DMS114 treated with DMSO at 0.1 percent for 48 hours (cell line): ENCODE results near the gene CMC1.

Experiments used
- DNase-seq: peaks from one replicate; lab custom pipeline; 2025; ENCODE audit not compliant: unreplicated experiment; lab: John Stamatoyannopoulos, UW

Gene CMC1

GRCh38 chr3:28295898-28296490 lies 54.6 kb downstream of the CMC1 start:
- no peak for DNase-seq

GRCh38 chr3:28299705-28300104 lies 58.3 kb downstream of the CMC1 start:
- no peak for DNase-seq

- DNase-seq, result no peak
Observed at GRCh38 chr3:28300345-28300962, 59.0 kb downstream of the CMC1 start.

GRCh38 chr3:28301688-28302087 lies 60.3 kb downstream of the CMC1 start:
- DNase-seq, result no peak

- DNase-seq, result no peak
Observed at GRCh38 chr3:28308196-28308595, 66.8 kb downstream of the CMC1 start.

GRCh38 chr3:28315711-28316110 lies 74.3 kb downstream of the CMC1 start:
- no peak for DNase-seq

DNA sequence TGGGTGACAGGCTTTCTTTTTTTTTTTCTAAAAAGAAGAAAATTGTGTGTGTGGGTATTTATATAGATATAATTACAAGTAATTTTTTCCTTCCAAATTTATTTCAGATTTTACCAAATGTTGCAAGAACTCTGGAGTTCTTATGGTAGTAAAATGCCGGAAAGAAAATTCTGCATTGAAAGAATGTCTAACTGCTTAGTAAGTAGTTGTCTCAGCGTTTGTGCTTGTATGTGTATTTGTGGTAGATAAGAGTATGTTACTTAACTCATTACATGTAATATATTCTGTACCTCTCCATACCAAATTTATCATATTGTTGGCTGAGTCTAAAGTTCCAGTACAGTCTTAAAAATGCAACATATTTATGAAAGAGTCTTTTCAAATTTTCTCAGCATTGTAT lies 74.8 kb downstream of the CMC1 start:
- DNase-seq, result no peak

- DNase-seq, result peak; percentile 7
Observed at GRCh38 chr3:28317438-28318022, 76.1 kb downstream of the CMC1 start.

DNA sequence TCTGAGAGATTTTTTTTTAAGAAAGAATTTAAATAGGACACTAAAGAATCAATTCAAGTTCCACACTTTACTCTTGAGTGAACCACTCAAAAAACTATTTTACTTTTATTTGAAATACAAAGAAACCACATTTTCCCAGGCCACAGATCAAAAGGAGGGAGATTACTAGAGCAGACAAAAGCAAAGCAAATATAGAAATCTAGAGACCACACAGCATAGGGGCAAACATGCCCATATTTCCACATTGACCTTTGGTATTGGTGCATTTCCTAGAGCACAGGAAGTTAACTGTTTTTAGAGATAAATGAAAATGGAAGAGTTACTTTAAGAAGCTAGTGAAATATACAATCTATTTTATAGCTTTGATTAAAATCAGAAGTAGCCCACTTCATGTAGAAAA lies 79.6 kb downstream of the CMC1 start:
- DNase-seq, result no peak

GRCh38 chr3:28322464-28322863 lies 81.0 kb downstream of the CMC1 start:
- DNase-seq, result no peak

DNA sequence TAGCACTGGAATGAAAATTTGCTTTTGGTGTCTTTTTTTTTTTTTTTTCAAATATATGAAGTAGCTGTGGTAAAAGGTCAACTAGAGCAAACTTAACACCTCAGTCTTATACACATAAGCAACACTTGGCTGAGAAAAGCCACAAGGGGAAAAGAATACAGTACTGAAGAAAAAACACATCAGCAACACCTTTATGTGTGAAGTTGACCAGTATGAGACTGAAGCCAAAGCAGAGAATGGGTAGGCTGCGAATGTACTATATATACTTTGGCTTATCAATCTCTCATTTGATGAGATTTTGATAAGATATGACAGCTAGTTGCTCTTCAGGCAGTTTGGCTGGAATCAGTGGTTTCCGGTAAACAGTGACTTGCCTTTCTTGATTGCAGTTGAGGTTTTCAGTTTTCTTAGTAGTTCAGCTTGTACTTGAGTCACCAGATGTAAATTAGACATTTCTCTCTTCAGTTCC lies 85.1 kb downstream of the CMC1 start:
- DNase-seq, result no peak

DNA sequence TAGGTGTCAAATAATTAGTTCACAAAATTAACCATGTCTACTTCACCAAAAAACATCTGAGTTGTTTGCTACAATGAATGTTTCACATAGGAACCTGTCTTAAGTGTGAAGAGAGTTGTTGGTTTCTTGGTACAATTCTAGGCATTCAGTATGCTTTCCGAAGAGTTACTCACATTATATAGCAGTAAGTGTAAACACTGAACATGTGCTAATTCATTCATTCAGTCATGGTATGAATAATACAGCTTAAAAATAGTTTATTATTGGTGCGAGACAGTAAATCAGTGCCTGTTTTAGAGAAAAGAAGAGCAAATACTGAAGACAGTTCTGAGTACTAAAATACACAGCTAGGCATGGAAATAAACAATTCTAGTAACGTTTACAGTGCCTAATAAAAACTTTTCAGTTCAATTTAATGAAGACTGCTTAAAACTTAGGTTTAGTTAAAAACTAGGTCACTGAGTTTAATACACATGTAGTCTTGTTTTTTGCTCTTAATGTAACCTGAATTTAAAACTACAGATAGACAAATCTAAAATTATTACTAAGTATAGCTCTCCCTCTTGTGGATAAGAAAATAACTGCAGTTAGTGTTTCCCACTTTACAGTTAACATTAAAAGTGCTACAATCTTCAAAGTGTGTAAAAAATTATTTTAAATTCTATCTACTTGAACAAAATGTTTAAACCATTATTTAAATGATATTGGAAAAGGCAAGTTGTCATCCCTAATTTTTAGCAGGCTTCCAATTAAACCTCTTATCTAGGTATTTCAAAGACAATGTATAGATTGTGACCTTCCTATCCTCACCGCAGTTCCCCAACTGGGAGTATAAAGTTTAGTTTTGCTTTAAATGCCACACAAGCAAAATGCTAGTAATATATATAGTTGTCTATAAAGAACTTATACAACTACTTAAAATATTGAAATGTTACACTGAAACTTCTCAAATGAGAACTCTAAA lies 87.1 kb downstream of the CMC1 start:
- DNase-seq, result peak; percentile 10

DNA sequence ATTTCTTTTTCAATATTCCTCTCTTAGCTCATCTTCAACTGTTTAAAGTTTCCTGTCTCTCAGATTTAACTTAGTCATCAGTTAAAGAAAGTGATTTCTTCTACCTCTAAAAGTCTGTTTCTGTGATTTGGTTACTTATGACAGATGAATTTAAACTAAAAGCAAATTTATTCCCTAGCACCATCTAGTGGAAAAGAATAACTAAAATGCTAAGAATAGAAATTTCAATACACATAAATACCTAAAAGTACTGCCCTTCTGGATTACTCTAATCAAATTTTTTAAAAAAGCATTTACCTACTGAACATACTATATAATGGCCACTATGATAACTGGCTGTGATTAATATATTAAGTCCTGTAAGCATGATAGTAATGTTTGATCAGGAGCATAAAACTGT lies 93.1 kb downstream of the CMC1 start:
- DNase-seq, result no peak

DNA sequence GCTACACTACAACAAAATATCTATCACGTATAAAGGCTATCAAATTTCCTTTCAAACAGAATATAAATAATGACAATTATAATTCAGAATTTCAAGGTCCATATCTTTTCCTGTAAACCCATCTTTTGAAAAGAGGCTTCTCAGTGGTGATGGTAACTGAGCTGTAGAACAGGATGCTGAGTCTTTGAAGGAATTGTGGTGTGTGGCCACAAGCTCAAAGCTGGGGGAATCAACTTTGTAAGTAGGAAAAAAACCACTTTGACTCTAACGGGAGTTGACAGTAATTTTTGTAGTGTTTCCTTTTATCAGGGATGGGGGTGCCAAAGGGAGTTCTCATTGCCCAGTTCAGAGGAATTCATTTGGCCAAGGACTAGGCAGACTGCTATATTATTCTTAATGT lies 93.8 kb downstream of the CMC1 start:
- no peak for DNase-seq

- no peak for DNase-seq
Observed at GRCh38 chr3:28337230-28337629, 95.8 kb downstream of the CMC1 start.

GRCh38 chr3:28343144-28343543 lies 101.7 kb downstream of the CMC1 start:
- no peak for DNase-seq

DNA sequence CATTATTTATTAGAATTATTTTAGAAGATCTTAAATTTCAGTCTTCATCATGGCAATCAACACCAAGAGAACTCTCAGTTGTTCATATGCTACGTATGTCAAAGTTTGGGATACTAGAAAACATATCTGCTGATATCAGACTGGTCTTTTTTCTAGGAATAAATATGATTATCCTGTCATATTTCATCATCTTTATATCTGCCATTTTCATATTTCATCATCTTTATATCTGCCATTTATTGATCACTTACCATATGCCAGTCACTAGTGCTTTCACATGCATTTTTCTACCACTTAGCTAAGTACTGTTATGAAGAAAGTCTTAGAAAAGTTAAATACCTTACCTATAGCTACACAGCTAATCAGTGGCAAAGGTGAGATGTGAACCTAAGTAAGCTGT lies 104.3 kb downstream of the CMC1 start:
- DNase-seq, result no peak

GRCh38 chr3:28347374-28348264 lies 106.2 kb downstream of the CMC1 start:
- no peak for DNase-seq

GRCh38 chr3:28348265-28348628 lies 106.8 kb downstream of the CMC1 start:
- peak; percentile 46 for DNase-seq

GRCh38 chr3:28348629-28349468 lies 107.4 kb downstream of the CMC1 start, which contains the start of the genes AZI2 and ZCWPW2:
TSS of gene AZI2 (minus strand) at chr3:28348824. CDS start at chr3:28340617, 8,207 bp downstream.
TSS of gene ZCWPW2 (plus strand) at chr3:28348721. CDS start at chr3:28413069, 64,348 bp downstream.
- DNase-seq, result peak; percentile 85
